GM19099 (cell line): ENCODE measurements around the gene RPRD1B.

Experiments used
- POLR2A ChIP-seq: IDR thresholded peaks from 3 replicates; pipeline ENCODE4 v1.6.1; 2011; ENCODE audit warnings: low read depth; ENCODE audit not compliant: insufficient read length; ENCODE audit errors: extremely low read depth

Gene RPRD1B

DNA sequence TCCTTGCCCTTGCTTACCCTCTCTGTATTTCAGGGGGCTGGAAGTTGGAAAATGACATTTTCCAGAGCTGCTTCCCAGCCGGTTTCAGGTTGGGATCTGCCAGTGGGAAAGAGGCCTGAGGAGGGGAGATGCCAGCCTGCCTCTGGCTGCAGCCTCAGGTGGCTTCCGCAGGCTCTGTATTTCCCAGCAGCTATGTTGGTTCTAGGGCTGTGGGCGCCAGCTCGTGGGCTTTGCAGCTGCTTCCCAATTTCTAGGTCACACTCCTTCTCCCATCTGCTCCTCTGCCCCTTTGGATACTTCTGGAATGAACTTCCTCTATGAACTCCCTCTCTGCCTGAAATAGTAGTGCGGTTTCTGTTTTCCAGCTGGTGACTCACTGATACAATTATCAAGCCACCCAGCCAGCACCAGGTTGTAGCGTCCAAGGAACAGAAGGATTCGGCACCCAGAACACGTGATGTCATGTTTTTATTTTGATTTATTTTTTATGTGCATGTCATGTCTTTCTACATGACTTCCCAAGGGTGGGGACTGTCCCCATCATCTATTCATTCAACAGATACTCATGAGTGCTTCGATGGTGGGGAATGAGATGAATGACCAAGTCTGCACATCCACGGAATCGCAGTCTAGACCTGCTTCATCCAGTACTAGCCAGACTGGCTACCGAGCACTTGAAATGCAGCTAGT lies 93.5 kb downstream of the RPRD1B start:
- TF ChIP-seq POLR2A: no peak

DNA sequence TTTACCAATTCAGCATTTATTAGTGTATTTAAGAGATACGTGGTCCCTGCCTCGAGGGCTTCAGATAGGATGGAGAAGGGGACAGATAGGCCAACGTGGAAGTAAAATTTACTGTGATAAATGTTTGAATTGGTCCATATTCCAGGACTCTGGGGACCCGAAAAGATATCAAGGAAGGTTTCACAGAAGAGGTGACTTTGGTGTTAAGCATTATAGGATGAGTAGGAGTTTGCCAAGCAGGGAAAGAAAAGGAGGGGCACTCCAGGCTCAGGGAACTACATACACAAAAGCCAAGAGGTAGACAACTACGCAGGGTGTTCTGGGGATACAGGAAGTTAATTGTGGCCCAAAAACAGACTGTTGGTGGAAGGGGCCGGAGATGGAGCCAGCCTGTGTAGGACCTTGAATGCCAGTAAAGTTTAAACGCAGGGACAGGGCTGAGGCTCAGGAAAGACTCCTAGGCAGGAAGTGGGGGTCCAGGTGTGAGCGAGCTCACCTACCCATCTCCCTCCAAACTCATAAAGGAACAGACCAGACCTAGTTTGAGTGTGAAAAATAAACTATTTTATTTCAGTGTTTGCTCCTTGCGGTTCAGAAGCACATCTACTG lies 94.5 kb downstream of the RPRD1B start:
- no peak for TF ChIP-seq POLR2A

DNA sequence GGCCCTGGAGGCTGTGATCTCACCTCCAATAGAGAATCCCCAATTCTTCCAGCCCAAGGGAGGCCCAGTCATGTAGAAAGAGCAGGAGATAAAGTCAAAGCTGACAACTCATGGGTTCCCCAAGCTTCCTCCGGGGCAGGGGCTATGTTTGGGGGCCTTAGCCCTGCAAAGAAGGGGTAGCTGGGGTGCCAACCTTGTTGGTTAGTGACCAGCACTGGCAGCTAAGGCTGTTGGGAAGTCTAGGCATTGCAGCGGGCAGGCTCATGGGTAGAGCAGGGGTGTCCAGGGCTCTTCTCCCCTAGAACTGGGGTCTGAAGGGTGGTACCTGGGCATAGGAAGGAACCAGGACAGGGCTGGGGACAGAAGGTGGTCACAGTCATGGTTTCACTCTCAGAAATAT lies 95.1 kb downstream of the RPRD1B start:
- TF ChIP-seq POLR2A: no peak

DNA sequence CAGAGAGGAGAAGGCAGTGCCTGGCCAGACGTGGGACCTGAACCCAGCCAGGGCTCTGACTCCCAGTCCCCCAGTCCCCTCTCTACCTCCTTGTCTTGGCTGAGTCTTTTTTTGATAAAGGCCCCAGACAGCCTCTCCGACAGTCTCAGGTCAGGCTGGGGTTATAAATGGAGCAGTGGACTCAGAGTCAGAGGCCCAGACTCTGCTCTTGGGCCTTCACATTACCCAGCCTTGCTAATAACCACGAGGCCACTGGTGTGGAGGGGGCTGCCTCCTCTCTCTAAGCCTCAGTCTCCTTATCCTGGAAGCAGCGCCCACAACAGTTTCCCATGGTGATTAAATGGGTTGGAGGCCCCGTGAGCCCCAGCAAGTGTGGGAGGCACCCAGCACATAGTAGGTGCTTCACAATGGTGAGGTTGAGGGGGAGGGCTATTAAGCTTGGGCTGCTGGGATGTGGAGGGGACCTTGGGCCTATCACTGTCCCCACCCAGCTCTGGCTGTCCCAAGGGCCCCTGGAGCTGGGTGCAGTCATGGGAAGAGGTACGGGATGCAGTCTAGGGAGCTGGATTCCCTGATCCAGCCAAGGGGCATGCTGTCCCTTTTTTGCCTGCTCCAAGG lies 95.8 kb downstream of the RPRD1B start:
- TF ChIP-seq POLR2A: no peak

DNA sequence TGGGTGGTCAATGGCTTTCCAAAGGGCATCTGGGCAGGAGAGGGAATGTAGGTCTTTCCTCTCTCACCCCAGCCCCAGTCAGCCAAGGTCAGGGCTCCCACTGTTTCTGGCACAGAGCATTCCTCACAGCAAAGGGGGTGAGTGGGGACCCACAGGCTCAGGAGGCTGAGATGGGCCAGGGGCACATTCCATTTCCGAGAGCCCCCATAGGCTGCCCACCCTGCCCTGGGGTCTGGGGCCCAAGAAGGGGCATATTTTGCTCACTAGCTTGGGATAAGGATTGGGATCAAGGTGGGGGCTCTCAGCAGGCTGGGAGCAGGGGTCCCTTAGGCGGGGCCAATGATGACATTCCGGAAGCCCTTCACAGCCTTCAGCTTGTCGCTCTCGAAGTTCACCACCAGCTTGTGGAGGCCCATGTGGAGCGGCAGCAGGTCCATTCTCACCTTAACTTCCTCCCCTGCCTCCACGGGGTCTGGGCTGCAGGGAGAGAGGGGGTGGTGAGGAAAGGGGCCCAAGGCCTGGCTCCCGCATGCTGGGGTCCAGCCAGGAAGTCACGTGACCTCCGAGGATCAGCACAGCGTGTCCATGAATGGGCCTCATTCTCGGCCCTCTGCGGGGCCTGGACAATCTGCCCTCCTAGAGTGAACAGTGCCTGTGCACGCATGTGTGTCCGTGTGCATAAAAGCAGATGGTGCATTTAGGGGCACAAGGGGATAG lies 96.5 kb downstream of the RPRD1B start:
- TF ChIP-seq POLR2A: no peak

DNA sequence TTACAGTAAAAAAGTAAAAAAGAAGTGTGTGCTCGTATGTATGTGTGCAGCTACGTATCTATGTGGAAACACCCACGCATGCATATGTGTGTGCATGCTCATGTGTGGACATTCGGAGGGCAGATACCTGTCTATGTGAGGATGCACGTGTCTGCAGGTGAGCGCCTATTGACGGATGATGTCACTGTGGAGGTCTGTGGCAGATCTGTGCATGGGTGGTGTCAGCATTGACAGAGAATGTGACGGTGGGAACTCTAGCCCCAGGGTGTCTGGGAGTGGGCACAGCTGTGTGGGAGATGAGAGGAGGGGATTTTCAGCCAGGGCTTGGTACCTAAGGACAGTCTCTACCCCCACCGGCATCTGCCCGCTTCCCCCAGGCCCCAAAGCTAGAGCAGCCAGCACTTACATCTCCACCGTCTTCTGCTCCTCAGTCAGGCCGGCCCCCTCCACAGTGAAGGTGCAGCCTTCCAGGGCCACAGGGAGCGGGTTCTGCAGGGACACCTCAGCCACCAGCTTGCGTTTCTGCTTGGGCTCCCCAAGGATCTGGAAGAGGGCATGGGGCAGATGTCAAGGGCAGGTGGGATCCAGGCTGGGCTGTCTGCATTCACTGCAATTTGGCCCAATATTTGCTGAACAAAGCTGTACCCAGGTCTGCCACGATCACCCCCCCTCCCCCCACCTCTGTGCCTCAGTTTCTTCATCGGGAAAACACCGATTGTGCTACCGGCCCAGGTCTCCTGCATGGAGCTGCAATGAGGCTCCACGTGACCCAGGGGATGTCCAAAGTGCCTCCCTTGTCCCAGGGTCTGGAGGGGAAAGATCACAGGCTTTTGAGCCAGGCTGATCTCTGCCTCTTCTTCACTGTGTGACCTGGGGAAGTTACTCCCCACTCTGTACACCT lies 97.4 kb downstream of the RPRD1B start:
- TF ChIP-seq POLR2A: no peak

DNA sequence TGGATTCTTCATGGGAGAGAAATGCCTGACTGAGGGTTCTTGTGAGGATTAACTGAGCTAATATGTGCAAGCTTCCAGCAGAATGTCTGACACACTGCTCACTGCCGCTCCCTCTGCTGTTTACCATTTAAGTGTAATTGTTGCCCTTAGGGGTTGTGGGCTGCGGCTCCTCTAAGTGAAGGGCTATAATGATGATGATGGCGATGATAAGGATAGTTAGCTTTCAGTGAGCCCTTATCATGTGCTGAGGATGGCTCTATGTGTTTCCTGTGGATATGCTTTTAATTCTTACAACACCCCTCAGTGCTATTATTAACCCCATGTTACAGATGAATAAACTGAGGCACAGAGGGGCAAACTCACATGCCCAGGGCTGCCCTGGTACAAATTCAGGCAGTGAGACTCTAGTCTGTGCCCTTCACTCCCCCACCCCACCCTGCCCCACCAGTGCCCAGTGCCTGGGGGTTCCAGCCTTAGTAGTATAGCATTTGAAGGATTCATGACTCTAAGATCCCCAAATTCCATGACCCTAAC lies 98.1 kb downstream of the RPRD1B start:
- TF ChIP-seq POLR2A: no peak

DNA sequence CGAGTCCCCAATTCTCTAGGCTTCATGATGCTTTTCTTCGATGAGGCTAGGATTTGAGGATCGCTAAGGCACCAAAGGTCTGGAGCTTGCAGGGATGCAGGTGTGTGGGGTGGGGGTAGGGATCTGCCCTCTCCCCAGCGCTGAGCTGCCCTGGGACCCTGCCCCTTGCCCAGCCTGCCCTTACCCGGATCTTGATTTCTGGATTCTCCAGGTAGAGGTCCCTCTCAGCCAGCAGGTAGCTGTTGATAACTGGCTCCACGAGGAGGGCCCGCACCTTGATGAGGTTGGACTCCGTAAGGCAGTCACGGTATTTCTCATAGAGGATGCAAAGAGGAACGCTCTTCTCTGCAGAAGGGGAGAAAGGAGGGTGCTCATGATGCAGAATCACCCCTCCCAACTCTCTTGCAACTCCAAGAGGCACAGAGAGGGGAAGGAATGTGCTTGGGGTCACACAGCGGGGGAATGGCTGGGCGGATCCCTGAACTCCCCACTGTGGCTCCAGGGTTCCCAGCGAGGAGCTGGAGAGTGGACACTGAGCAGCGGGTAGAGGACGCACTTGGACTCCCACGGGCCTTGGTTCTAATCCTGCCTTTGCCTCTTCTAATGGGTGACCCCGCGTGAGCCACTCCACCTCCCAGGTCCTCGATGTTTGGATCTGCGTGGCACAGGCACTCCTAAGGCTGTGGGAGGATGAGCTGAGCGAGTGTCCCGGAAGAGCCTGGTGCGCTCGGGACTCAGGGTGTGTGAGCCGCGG lies 98.8 kb downstream of the RPRD1B start:
- no peak for TF ChIP-seq POLR2A

DNA sequence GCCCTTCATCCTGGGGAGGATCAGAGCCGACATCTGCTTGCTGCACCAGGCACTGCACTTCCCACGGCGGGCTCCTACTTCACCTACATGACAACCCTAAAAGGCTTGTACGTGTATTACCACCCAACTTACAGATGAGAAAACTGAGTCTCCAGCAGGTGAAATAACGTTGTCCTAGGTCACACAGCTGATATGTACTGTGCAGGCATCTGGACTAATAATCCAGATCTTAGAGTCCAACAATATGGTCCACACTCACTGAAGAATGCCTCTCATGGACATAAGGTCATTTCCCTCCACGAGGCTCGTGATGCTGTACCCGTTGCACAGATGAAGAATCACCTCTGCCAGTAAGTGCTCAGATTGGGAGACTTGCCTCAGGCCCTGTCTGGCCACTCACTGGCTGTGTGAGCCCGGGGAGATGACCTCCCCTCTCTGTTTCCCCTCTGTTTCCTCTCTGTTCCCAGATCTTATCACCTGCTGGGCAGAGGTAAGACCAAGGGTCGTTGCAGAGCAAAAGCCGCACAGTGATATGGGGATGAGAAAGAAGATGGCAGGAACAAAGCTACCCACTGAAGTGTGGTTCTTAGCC lies 99.5 kb downstream of the RPRD1B start:
- no peak for TF ChIP-seq POLR2A

DNA sequence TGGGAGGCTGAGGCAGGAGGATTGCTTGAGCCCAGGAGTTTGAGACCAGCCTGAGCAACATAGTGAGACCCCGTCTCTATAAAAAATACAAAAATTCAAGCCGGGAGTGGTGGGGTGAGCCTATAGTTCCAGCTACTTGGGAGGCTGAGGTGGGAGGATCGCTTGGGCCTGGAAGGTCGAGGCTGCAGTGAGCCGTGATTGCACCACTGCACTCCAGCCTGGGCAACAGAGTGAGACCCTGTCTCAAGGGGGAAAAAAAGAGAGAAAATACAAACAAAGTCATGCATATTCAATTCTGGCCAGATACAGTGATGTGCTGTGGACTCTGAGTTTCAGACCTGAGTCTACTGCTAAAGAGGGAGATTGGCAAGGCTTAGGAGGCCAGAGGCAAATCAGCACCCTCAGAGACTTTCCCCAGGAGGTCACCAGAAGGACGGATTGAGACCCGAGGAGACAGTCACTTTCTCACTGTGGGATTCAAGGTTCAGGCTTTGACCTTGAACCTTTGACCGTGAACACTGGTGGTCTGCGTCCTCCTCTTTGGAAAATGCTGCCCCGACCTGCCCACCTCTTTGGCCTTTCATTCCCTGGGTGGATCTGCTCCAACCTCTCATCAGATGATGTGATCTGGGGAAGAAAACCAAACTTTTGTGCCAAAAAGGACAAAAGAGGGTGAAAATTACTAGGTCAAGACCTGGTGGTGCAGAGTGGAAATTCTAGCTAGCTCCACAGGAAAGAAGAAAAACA lies 100.3 kb downstream of the RPRD1B start:
- TF ChIP-seq POLR2A: no peak

DNA sequence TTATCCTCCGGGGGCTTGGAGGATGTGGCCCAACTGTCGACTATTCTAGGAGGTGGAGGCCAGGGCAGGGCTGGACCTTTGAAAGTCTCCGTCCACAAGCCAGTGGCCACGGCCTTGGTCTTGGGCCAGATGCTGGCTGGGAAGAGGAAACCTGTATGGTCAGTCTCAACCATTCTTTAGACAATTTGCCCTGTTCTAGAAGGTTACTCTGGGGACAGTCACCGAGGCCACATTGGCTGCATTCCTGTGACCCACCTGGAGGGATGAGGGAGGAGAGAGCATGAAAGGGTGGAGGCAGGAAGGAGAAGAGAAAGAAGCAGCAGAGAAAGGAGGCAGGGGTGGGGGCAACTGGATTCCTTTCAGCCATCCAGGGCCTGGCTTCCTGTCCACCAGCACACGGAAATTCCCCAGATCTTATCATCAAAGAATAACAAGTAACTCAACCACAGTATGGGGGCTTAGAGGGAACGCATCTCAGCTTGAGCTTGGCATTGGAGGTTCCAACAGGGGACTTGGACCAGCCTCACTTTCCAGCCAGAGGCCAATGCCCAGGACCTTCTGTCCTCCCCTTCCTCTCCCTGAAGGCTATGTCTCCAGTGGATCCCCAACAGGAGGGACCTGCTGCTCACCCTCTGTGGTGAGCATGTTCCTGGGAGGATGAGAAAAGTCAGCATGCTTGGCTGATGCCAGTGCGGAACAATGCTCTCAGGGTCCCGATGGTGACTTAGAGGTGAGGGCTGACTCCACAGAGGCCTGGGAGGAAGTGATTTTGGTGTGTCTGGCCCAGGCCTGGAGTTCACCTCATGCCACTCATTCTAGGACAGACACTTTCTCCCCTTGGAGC lies 101.1 kb downstream of the RPRD1B start:
- no peak for TF ChIP-seq POLR2A

DNA sequence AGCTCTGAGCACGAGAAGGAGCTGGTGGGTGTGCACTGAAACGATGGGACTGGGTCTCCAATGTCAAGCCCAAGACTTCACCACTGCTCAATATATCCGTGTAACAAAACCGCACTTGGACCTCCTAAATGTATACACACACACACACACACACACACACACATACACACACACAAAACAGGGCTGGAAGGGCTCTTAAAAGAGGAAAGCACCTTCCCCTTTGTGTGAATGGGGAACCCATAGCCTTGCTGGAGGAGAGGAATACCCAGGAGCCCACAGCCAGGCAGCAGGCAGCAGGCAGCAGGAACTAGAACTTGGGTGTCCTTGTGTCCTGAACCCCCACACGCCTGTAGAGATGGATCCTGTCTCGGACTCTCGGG lies 101.7 kb downstream of the RPRD1B start:
- no peak for TF ChIP-seq POLR2A
